Suprapubic skin (tissue), 4 donors: ENCODE measurements around the gene RASL11A.

Source experiments
- EP300 ChIP-seq: sonication (generic); formaldehyde crosslinking; IDR thresholded peaks from one replicate; pipeline ENCODE4 v1.6.1; 2017; ENCODE audit warnings: antibody characterized with exemption
- POLR2A ChIP-seq, 2 donors: fragments of 450-650 bp; IDR thresholded peaks; one replicate each; pipeline ENCODE4 v1.6.1; 2017; ENCODE audit warnings: antibody characterized with exemption in 2 of 2, mild to moderate bottlenecking in 2 of 2, moderate library complexity in 2 of 2
- POLR2AphosphoS5 ChIP-seq, 3 donors: sonication (generic); formaldehyde crosslinking; IDR thresholded peaks; one replicate each; pipeline ENCODE4 v1.6.1; 2017; ENCODE audit warnings: antibody characterized with exemption in 3 of 3
- TF ChIP-seq, protein P1 (sequence below), 2 donors: fragments of 200-600 bp in 1 of 2; fragments of 450-650 bp in 1 of 2; sonication (generic) in 1 of 2; IDR thresholded peaks; one replicate each; pipeline ENCODE4 v1.5.1; 2016 to 2019; ENCODE audit warnings: antibody characterized with exemption in 2 of 2, mild to moderate bottlenecking in 1 of 2, moderate library complexity in 1 of 2

GRCh38 chr13:27245610-27246009 is 25.0 kb upstream of the RASL11A start:
- TF ChIP-seq POLR2AphosphoS5 (IDR thresholded peaks at IDR 0.05), result no peak
- TF ChIP-seq, protein P1, sequence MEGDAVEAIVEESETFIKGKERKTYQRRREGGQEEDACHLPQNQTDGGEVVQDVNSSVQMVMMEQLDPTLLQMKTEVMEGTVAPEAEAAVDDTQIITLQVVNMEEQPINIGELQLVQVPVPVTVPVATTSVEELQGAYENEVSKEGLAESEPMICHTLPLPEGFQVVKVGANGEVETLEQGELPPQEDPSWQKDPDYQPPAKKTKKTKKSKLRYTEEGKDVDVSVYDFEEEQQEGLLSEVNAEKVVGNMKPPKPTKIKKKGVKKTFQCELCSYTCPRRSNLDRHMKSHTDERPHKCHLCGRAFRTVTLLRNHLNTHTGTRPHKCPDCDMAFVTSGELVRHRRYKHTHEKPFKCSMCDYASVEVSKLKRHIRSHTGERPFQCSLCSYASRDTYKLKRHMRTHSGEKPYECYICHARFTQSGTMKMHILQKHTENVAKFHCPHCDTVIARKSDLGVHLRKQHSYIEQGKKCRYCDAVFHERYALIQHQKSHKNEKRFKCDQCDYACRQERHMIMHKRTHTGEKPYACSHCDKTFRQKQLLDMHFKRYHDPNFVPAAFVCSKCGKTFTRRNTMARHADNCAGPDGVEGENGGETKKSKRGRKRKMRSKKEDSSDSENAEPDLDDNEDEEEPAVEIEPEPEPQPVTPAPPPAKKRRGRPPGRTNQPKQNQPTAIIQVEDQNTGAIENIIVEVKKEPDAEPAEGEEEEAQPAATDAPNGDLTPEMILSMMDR (IDR thresholded peaks at IDR 0.05), result no peak
- no peak for TF ChIP-seq POLR2A (IDR thresholded peaks at IDR 0.05)
- TF ChIP-seq EP300, result no peak
